Activated CD8-positive, alpha-beta memory T cell treated with anti-CD3 and anti-CD28 coated beads for 24 hours (primary cell): ENCODE results near the gene SLAMF7.

ENCODE experiments used
- DNase-seq: peaks from one replicate; pipeline ENCODE4 v3.0.0-alpha.2; 2020

The SLAMF7 gene

DNA sequence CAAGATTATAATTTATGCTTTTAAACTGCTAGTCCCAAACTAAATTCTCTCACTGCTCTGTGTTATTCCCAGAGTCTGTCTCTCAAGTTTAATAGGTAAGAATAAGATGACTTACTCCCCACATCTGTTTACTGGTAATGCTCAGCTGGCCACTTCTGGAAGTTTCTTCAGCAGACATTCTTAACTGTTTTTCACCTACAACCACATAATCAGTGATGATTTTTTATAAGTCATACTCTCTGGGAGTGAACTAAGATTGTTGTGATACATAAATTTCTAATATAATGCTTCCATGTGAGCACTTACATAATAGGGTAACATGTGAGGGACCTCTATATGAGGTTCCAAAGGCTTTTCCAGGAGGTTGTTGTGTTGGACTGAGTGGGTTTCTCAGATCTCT is 8.7 kb downstream of the SLAMF7 start:
- DNase-seq = no peak

DNA sequence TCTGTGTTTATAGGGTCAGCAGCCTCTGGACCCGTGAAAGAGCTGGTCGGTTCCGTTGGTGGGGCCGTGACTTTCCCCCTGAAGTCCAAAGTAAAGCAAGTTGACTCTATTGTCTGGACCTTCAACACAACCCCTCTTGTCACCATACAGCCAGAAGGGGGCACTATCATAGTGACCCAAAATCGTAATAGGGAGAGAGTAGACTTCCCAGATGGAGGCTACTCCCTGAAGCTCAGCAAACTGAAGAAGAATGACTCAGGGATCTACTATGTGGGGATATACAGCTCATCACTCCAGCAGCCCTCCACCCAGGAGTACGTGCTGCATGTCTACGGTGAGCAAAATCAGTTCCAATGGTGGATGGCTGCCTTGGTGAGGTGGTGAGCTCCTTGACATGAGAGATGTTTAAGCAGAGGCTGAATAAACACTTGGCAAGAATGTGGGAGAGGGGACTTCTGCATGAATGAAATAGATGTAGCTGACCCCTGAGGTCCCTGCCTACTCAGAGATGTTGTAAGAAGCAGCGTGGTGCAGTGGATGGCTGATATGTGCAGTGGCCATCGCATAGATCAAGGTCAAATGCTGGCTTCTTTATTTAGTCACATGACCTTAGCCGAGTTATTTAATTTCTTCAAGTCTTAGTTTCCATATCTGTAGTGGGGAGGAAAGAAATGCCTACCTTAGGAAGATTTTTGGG is 9.3 kb downstream of the SLAMF7 start:
- DNase-seq = no peak

DNA sequence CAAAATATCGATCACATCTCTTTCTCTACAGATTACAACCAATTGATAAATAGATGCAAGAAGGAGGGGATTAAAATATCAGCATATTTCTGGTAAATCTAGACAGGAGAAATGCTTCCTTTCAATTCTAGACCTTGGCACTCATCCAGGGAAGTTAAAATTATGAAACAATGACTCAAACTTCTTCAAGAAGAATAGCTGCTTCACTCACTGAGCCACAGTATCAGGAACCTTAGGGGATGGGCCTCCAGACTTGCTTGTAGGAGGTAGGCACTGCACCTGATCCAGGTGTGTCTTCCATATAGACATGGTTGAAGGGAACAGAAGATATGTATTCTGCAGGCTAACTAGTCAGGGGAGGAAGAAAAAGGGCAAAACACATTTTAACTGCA is 9.8 kb downstream of the SLAMF7 start:
- no peak for DNase-seq

DNA sequence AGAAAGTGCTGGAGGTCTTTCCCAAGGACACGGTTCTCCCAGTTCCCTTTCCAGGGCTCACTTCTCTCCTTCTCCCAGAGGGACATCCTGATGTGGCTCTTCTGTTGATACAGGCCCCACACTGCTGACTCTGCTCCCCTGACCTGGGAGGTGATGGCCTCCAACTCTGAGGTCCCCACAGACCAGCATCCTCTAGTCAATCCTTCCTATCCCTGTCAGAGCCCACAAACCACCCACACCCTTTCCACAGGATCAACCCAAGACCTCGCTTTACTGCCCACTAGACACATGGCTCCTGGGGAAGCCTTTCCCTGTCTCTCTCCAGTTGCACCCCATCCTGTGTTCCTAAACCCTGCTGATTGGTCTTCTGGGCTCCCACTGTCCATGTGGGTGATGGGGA is 11.6 kb downstream of the SLAMF7 start:
- DNase-seq = no peak

DNA sequence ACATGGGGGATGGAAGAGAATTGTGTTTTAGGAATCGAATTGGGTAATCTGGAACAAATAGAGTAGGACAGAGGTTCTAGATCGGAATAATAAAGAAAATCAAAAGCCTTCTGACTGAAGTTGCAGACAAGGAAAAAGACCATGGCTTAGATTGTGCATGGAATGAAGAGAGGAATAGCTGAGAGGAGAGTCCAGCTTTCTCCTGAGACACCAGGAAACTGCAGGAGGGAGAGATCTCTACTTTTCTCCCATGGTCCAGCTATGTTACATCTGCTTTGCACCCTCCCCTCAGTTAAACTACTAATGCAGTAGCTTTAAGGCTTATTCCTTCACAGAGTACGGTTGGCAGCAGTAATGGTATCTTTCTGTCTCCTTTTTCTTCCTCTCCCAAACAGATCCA is 13.4 kb downstream of the SLAMF7 start:
- DNase-seq = no peak

DNA sequence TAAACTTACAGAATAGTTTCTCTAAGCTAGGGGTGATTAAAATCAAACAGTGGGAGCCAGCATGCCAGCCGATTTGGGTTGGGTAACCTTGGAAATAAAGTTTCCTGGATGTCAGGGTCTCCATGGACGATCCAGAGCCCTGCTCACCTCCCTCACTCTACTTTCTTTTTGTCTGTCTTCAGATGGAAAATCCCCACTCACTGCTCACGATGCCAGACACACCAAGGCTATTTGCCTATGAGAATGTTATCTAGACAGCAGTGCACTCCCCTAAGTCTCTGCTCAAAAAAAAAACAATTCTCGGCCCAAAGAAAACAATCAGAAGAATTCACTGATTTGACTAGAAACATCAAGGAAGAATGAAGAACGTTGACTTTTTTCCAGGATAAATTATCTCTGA is 13.9 kb downstream of the SLAMF7 start:
- DNase-seq = no peak

DNA sequence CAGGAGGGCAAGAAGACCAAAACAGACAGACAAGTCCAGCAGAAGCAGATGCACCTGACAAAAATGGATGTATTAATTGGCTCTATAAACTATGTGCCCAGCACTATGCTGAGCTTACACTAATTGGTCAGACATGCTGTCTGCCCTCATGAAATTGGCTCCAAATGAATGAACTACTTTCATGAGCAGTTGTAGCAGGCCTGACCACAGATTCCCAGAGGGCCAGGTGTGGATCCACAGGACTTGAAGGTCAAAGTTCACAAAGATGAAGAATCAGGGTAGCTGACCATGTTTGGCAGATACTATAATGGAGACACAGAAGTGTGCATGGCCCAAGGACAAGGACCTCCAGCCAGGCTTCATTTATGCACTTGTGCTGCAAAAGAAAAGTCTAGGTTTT is 14.5 kb downstream of the SLAMF7 start:
- DNase-seq = no peak

DNA sequence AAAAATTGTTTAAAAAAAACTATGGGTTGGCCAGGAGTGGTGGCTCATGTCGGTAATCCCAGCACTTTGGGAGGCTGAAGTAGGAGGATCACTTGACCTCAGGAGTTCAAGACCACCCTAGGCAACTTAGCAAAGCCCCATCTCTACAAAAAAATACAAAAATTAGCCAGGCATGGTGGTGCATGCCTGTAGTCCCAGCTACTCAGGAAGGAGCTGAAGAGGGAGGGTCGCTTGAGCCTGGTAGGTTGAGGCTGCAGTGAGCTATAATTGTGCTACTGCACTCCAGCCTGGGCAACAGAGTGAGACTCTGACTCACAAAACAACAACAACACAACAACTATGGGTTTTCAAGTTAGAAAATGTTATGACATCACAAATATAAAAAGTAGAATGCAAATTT is 16.4 kb downstream of the SLAMF7 start:
- DNase-seq = no peak

DNA sequence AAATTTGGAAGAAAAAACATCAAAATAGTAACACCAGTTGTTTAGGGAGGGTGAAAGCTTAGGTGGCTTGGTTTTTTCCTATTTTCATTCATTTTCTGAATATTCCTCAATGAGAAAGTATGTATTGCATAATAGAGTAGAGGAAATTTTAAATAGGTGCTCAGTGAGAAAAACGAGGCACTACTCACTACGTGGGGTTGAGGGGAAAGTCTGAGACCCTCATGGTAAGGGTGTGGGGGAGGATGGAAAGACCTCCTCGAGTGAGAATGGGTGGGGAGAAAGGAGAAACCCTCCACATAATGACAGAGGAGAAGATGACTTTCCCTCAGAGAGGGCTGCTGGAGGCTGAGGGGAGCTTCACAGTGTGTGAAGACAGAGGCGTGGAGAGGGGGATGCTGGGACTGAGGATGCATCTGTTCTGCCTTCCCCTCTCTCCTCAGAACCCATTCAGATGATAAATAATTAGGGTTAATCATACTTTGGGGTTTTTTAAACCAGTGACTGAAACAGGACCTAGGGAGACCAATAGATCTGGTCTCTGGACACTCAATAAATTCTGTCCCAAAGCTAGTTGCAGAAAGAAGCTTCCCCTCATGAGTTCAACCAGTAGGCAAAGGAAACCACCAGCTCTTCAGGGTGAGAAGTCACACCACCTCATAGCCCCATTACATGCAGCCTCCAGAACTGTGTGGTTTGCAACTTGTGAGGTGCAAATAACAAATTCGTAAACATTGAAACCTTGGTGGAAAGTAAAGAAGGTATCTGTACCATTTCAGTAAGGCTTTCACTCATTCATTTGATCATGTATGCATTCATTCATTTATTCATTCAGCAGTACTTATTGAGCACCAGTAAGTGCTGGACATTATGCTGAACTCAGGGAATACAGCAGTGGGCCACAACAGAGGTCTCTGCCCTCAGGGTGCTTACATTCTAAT is 17.1 kb downstream of the SLAMF7 start:
- peak; percentile 75 for DNase-seq

DNA sequence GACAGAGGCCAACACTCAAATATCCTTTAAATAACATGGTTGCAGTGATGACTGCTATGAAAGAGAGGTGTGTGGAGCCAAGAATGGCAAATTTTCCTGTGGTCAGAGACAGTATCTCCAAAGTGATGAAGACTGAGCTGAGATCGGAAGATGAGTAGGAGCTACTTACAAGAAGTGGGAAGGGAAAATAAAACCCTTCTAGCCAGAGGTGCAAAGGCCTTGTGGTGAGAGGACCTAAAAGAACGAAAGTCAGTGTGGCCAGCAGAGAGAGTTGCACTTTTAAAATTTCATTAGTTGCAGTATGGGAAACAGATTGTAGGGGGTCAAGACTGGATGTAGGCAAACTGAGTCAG is 17.8 kb downstream of the SLAMF7 start:
- no peak for DNase-seq

DNA sequence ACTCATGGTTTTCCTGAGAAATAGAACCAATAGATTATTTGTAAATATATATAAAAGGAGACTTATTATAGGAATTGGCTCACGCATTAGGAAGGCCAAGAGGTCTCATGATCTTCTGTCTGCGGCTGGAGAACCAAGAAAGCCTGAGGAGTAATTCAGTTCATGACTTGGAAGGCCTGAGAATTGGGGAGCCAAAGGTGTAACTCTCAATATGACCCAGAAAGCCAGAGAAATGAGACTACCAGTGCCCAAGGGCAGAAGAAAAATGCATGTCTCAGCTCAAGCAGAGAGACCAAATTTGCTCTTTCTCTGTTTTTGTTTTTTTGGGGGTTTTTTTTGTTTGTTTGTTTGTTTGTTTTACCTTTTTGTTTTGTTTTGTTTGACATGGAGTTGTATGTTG is 19.5 kb downstream of the SLAMF7 start:
- DNase-seq = no peak

DNA sequence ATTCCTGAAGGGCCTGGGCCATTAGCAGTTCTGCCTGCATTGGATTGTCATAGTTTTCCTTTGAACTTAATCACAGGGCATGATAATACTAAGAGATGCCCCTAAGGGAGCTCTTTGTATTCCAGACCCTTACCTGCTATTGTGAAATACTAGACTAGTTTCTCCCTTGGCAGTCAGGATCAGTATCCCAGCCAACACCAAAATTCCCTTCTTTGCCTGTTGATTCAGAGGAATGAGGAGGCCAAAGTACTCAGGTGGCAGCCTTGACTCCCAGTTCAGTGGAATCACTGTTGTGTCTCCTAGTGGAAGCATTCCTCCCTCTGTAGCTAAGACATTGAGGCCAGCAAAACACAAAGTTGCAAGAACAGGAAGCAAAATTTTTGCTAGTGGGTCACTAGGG is 20.7 kb downstream of the SLAMF7 start:
- DNase-seq = no peak

DNA sequence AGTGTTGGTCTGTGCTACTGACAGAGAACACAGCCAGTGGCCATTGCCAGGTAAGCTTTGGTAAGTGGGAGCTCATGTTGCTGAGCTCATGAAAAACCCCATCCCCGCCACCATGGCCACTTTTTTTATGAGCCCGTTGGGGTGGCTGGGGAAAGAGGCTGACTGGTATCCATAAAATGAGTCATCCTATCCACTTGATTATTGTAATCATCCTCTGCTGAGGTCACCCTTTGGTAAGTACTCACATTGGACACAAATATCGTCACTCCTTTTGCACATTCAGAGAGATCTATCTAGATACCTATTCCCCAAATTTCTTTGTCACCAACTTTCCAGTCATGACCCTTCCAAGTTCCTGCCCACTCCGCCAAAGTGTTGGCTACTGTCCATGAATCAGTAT is 22.0 kb downstream of the SLAMF7 start:
- no peak for DNase-seq

DNA sequence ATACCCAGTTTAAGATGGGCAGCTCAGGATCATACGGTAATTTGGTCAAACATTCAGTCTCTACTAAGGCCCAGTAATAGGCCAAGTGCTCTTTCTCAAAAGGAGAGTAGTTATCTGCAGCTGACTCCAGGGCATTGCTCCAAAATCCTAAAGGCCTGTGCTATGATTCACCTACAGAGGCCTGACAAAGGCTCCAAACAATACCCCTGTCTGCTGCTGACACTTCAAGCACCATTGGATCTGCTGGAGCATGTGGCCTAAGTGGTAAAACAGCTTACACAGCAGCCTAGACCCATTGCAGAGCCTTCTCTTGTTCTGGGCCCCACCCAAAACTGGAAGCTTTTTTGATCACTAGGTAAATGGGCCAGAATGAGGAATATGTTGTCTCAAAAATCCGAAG is 22.8 kb downstream of the SLAMF7 start:
- DNase-seq = no peak

DNA sequence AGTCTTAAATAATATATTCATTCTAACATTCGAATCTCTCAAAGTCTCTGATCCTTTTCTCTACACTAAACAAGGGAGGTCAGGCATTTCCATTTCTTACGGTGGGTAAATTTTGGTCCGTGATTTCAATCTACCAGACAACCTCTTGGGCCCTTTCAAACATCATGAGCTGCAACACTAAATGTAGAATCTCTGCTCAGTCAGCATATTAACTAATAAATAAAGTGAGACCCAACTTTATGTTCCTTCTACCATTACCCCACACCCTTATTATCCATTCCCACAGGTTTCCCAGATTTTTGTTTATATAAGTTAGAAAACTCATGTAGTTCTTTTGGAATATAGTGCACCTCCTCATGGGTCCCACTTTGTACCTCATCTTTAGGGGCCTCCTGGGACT is 24.9 kb downstream of the SLAMF7 start:
- DNase-seq = no peak

DNA sequence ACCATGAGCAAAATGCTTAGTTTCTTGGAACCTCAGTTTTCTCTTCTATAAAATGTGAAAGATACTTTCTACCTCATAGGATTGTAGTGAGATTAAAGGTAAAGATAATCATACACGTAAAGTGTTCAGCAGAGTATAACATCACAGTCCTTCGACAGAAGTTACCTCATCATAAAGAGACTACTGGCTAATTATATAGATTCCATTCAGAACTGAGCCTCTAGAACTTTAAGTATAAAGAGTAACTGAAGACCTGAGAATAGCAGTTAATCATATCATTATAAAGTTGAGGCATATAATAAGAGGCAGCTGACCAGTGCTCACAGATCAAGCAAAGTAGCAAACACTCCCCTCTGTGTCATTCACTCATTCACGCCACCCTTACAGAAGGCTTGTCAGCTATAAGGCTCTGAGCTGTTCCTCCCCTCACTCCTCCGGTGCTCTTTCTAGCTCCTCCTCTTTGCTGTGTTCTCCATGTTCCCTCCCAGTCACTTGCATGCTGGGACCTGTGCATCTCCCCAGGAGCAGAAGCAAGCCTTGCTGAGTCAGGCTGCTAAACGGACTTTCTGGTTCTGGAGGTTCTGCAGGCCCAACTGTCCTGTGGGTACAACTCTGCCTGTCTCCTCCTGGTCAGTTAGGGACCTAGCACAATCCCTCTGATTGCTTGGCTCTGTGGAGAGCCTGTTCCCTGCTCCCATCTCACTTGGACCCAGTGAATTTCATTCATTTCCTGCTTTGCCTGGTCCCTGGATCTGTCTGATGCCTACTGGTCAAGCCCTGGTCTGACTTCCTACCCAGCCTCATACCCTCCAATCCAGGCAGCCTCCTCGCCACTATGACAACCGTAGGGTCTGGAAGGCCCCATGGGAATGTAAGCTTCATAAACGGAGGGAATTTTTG is 28.6 kb downstream of the SLAMF7 start:
- DNase-seq = peak; percentile 81

DNA sequence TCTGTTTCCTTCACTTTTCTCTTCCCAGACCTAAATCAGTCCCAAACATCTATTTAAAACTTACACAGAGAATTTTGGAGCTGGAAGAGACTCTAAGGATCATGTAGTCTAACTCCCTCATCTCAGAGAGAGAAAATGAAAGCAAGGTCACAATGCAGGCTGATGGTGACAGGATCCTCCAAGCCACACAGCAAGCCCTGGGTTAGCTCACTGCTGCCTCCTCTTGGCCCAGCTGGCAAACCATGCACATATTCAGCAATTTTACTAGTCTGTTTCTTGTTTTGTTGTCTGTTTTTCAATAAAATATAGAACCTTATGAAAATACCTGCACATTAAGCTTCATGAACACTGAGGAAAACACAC is 29.2 kb downstream of the SLAMF7 start:
- DNase-seq = peak; percentile 91

DNA sequence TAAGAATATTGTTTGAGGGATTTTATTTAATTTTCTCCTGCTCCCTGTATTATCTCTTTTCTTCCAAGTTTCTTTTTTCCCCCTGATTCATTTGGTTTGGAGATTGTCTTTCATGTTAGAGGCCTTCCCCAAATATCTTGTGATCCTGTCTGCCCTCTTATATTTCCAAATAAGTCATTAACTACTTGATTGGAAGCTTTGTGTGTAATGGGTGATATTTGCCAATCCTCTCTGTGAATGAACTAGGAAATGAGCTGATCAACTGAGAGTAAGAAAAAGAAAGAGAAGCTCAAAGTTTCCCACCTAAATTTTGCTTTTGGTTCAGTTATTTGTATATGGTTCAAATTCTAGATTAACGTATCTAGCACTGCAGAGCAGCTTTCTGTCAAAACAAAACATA is 33.3 kb downstream of the SLAMF7 start:
- no peak for DNase-seq

DNA sequence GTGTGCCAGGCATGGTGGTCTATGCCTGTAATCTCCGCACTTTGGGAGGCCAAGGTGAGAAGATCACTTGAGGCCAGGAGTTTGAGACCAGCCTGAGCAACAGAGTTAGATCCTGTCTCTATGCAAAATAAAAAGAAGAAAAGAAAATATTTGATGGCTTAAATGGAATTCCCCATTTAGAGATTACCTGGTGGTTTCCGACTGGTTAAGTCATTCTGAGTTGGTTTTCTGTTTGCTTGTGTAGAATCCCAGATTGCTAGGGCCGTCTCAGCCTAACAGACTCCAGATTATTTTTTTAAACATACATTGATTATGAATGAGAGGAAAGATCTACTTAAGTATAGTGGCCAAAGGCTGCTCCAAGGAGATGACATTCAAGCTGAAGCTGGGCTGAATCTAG is 34.0 kb downstream of the SLAMF7 start:
- DNase-seq = no peak

DNA sequence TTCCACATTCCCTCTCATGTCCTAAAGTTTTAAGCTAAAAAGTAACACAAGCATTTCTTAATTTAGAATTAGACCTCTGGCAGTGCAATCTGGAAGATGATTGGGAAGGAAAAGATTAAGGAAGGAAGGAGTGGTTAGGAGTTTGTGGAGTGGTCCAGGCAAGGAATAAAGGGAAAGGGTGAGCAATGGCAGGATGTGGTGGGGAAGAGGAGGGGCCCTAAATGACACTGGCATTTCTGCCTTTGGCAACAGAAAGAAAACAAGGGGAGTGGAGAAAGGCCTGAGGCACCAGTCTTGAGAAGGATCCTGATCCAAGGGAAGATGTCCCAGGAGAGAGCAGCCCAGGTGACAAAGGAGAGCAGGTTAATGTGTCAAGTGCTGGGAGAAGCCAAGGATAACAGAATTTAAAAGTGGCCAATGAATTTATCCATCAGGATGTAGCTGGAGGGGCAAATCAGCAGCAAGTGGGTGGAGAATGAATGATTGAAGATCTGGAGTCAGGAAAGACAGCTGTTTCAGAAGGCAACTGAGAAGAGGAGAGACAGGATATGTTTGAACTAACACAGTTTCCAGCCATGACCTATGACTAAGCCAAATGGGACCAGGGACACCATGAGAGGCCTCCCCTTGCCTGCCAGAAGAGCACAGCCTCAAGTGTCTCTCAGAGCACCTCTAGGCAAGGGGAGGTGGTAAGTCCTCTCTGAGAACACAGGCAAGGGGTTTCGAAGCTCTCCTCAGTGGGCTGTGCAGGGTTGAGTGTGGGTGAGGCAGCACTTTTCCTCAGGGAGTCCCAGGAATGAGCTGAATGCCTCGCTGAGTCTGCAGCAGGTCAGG is 36.1 kb downstream of the SLAMF7 start:
- DNase-seq = no peak

DNA sequence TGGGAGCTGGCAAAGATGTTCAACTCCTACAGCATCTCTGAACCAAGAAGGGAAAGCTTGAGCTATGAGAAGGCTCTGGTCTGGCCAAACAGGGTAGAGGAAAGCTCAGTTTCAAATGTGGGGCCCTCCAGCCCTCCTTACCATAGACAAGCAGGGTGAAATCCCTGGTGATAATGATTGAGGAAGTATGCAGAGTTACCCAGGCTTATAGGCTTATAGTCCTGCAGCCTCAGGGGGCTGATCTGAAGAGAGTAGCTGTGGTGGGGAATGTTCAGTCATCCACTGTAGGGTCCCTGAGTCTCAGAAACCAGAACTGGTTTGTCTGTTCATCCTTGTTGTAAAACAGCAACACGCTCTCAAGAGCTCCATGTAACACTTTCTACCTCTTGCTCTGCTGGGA is 37.1 kb downstream of the SLAMF7 start:
- DNase-seq = no peak

DNA sequence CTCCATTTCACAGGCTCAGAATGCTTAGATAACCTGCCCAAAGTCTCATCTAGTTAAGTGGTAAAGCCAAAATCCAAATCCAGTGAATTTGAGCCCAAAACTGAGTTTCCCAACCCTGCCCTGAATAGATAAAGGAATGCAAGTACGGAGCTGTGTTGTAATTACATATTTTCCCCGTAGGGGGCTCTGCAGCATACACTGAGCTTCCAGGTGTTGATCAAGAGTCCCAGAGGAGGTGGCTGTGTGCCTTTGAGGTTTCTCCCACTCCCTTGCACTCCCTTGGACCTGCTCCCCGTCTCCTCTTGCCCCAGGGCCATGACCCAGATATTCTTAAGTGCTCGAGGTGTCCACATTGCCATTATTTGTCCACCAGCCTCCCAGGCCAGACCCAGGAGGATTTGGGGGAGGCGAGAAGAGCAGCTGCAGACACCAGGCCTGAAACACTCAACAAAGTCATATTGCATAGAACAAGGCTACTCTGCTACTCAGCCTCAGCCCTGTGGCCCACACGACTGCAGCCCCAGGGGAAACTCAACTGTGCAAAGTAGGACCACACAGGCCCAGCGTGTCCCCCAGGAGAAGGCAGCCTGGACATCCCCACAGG is 38.5 kb downstream of the SLAMF7 start:
- DNase-seq = no peak
